HepG2 (cell line): ENCODE measurements around the gene THAP5. TPM values are rescaled to one million over a fixed set of nuclear protein-coding genes. Genes with fewer than 3 reads are reported as not detected.
A peak's percentile ranks its signal among the peaks of the same experiment; 100 is the strongest.

Experiments
- ARNT2 ChIP-seq: sonication (generic); formaldehyde crosslinking; IDR thresholded peaks from 2 replicates; pipeline ENCODE4 v1.8.0; 2022; ENCODE audit warnings: mild to moderate bottlenecking, low read depth, missing genetic modification reagents, moderate library complexity
- DNMT3B ChIP-seq: conservative IDR thresholded peaks from 2 replicates; pipeline ENCODE4 v1.6.1; 2016; ENCODE audit warnings: missing biosample characterization, control low read depth
- GTF2F1 ChIP-seq: fragments of 150-350 bp; IDR thresholded peaks from 2 replicates; pipeline ENCODE4 v1.6.1; 2014; ENCODE audit warnings: low read length
- NFYB ChIP-seq: sonication (generic); formaldehyde crosslinking; IDR thresholded peaks from 2 replicates; pipeline ENCODE4 v1.4.0; 2020; ENCODE audit warnings: missing genetic modification reagents
- SP2 ChIP-seq: sonication (generic); formaldehyde crosslinking; IDR thresholded peaks from 2 replicates; pipeline ENCODE4 v1.5.1; 2020; ENCODE audit warnings: mild to moderate bottlenecking, missing genetic modification reagents
- ZNF326 ChIP-seq: sonication (generic); formaldehyde crosslinking; IDR thresholded peaks from 2 replicates; pipeline ENCODE4 v1.4.0; 2020; ENCODE audit warnings: missing genetic modification reagents, borderline replicate concordance
- ZNF441 ChIP-seq: sonication (generic); formaldehyde crosslinking; IDR thresholded peaks from 2 replicates; pipeline ENCODE4 v1.7.0; 2021; ENCODE audit warnings: missing genetic modification reagents, borderline replicate concordance
- ZNF512B ChIP-seq: sonication (generic); formaldehyde crosslinking; IDR thresholded peaks from 2 replicates; pipeline ENCODE4 v1.5.1; 2020; ENCODE audit warnings: missing genetic modification reagents, mild to moderate bottlenecking, borderline replicate concordance
- ZNF775 ChIP-seq: sonication (generic); formaldehyde crosslinking; IDR thresholded peaks from 2 replicates; pipeline ENCODE4 v1.4.0; 2020; ENCODE audit warnings: missing genetic modification reagents, mild to moderate bottlenecking, moderate library complexity, borderline replicate concordance
- ZNF850 ChIP-seq: sonication (generic); formaldehyde crosslinking; conservative IDR thresholded peaks from 2 replicates; pipeline ENCODE4 v1.9.0; 2021; ENCODE audit warnings: mild to moderate bottlenecking, missing genetic modification reagents
- polyA plus RNA-seq, 8 experiments: library from polyadenylated mRNA; depleted of rRNA in 3 of 8; stranded (reverse) in 7 of 8; unstranded in 1 of 8; fragments of >200 nt; fragmentation: Illumina TruSeq in 4 of 8; extraction: Trizol in 4 of 8; gene quantifications; 2 replicates each; pipeline versions ENCODE4 v1.2.1 to v1.2.3, GENCODE V29; 2011 to 2016; ENCODE audit warnings: low read depth in 4 of 8, missing spikeins in 1 of 8, mixed read lengths in 1 of 8; ENCODE audit not compliant: insufficient read depth in 1 of 8
- total RNA-seq, 5 experiments: library from RNA; depleted of rRNA; stranded (reverse); fragments of >200 nt; fragmentation: Illumina TruSeq; extraction: Trizol; gene quantifications; 2 replicates each; pipeline ENCODE4 v1.2.3, GENCODE V29; 2016; ENCODE audit warnings: low read depth in 1 of 5
- TF ChIP-seq, protein P1 (sequence below): sonication (generic); formaldehyde crosslinking; IDR thresholded peaks from 2 replicates; pipeline ENCODE4 v1.5.0; 2020; ENCODE audit warnings: mild to moderate bottlenecking, missing genetic modification reagents, borderline replicate concordance
- TF ChIP-seq, protein P2 (sequence below): sonication (generic); formaldehyde crosslinking; IDR thresholded peaks from 2 replicates; pipeline ENCODE4 v1.5.0; 2020; ENCODE audit warnings: mild to moderate bottlenecking, missing genetic modification reagents
- TF ChIP-seq, protein P3 (sequence below): sonication (generic); formaldehyde crosslinking; IDR thresholded peaks from 2 replicates; pipeline ENCODE4 v1.4.0; 2020; ENCODE audit warnings: missing genetic modification reagents

Gene THAP5
- total and polyA plus RNA-seq, 2 of the 13 experiments (the other 11 are each of a cell fraction or from before 2014, with no cell fraction given) = 3.6 to 11.8 TPM

GRCh38 chr7:108525985-108526767 lies 43.3 kb downstream of the THAP5 start, which contains the start of gene PNPLA8 (continued):
- TF ChIP-seq, protein P1, sequence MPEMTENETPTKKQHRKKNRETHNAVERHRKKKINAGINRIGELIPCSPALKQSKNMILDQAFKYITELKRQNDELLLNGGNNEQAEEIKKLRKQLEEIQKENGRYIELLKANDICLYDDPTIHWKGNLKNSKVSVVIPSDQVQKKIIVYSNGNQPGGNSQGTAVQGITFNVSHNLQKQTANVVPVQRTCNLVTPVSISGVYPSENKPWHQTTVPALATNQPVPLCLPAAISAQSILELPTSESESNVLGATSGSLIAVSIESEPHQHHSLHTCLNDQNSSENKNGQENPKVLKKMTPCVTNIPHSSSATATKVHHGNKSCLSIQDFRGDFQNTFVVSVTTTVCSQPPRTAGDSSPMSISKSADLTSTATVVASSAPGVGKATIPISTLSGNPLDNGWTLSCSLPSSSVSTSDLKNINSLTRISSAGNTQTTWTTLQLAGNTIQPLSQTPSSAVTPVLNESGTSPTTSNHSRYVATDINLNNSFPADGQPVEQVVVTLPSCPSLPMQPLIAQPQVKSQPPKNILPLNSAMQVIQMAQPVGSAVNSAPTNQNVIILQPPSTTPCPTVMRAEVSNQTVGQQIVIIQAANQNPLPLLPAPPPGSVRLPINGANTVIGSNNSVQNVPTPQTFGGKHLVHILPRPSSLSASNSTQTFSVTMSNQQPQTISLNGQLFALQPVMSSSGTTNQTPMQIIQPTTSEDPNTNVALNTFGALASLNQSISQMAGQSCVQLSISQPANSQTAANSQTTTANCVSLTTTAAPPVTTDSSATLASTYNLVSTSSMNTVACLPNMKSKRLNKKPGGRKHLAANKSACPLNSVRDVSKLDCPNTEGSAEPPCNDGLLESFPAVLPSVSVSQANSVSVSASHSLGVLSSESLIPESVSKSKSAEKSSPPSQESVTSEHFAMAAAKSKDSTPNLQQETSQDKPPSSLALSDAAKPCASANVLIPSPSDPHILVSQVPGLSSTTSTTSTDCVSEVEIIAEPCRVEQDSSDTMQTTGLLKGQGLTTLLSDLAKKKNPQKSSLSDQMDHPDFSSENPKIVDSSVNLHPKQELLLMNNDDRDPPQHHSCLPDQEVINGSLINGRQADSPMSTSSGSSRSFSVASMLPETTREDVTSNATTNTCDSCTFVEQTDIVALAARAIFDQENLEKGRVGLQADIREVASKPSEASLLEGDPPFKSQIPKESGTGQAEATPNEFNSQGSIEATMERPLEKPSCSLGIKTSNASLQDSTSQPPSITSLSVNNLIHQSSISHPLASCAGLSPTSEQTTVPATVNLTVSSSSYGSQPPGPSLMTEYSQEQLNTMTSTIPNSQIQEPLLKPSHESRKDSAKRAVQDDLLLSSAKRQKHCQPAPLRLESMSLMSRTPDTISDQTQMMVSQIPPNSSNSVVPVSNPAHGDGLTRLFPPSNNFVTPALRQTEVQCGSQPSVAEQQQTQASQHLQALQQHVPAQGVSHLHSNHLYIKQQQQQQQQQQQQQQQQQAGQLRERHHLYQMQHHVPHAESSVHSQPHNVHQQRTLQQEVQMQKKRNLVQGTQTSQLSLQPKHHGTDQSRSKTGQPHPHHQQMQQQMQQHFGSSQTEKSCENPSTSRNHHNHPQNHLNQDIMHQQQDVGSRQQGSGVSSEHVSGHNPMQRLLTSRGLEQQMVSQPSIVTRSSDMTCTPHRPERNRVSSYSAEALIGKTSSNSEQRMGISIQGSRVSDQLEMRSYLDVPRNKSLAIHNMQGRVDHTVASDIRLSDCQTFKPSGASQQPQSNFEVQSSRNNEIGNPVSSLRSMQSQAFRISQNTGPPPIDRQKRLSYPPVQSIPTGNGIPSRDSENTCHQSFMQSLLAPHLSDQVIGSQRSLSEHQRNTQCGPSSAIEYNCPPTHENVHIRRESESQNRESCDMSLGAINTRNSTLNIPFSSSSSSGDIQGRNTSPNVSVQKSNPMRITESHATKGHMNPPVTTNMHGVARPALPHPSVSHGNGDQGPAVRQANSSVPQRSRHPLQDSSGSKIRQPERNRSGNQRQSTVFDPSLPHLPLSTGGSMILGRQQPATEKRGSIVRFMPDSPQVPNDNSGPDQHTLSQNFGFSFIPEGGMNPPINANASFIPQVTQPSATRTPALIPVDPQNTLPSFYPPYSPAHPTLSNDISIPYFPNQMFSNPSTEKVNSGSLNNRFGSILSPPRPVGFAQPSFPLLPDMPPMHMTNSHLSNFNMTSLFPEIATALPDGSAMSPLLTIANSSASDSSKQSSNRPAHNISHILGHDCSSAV = no peak
- TF ChIP-seq ZNF512B (CRISPR knock-in tag) (no peak), ZNF326 (CRISPR knock-in tag) (no peak), DNMT3B (CRISPR knock-in tag) (no peak), SP2 (peak; percentile 92), NFYB (CRISPR knock-in tag) (peak; percentile 89), ZNF441 (CRISPR knock-in tag) (no peak), ARNT2 (peak; percentile 88), ZNF850 (CRISPR knock-in tag) (no peak), ZNF775 (CRISPR knock-in tag) (no peak), GTF2F1 (no peak)
- TF ChIP-seq, protein P2, sequence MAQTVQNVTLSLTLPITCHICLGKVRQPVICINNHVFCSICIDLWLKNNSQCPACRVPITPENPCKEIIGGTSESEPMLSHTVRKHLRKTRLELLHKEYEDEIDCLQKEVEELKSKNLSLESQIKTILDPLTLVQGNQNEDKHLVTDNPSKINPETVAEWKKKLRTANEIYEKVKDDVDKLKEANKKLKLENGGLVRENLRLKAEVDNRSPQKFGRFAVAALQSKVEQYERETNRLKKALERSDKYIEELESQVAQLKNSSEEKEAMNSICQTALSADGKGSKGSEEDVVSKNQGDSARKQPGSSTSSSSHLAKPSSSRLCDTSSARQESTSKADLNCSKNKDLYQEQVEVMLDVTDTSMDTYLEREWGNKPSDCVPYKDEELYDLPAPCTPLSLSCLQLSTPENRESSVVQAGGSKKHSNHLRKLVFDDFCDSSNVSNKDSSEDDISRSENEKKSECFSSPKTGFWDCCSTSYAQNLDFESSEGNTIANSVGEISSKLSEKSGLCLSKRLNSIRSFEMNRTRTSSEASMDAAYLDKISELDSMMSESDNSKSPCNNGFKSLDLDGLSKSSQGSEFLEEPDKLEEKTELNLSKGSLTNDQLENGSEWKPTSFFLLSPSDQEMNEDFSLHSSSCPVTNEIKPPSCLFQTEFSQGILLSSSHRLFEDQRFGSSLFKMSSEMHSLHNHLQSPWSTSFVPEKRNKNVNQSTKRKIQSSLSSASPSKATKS (CRISPR knock-in tag) = no peak
- TF ChIP-seq, protein P3, sequence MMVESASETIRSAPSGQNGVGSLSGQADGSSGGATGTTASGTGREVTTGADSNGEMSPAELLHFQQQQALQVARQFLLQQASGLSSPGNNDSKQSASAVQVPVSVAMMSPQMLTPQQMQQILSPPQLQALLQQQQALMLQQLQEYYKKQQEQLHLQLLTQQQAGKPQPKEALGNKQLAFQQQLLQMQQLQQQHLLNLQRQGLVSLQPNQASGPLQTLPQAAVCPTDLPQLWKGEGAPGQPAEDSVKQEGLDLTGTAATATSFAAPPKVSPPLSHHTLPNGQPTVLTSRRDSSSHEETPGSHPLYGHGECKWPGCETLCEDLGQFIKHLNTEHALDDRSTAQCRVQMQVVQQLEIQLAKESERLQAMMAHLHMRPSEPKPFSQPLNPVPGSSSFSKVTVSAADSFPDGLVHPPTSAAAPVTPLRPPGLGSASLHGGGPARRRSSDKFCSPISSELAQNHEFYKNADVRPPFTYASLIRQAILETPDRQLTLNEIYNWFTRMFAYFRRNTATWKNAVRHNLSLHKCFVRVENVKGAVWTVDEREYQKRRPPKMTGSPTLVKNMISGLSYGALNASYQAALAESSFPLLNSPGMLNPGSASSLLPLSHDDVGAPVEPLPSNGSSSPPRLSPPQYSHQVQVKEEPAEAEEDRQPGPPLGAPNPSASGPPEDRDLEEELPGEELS (CRISPR knock-in tag) = peak; percentile 42; the same call in 1 of the 2 replicates
